MM.1S (cell line): ENCODE data around the gene NDFIP2.

Experiments used
- EZH2phosphoT487 ChIP-seq: fragments of 300-600 bp; sonication (generic); IDR thresholded peaks from 2 replicates; pipeline ENCODE4 v1.6.1; 2018; ENCODE audit warnings: antibody characterized with exemption, low read length
- TF ChIP-seq, protein P1 (sequence below): fragments of 300-600 bp; sonication (generic); IDR thresholded peaks from 2 replicates; pipeline ENCODE4 v1.5.1; 2016; ENCODE audit warnings: antibody characterized with exemption, low read length, mixed read lengths

DNA sequence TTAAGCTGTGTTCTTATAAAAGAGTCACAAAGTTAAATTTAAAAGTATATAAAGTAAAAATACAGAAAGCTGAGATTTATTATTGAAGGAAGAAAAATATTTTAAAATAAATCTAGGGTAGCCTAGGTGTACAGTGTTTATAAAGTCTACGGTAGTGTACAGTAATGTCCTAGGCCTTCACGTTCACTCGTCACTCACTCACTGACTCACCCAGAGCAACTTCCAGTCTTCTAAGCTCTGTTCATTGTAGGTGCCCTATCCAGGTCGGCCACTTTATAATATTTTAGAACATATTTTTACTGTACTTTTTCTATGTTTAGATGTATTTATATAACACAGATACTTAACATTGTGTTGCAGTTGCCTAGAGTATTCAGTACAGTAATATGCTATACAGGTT, 47.4 kb downstream of the NDFIP2 start:
- TF ChIP-seq, protein P1, sequence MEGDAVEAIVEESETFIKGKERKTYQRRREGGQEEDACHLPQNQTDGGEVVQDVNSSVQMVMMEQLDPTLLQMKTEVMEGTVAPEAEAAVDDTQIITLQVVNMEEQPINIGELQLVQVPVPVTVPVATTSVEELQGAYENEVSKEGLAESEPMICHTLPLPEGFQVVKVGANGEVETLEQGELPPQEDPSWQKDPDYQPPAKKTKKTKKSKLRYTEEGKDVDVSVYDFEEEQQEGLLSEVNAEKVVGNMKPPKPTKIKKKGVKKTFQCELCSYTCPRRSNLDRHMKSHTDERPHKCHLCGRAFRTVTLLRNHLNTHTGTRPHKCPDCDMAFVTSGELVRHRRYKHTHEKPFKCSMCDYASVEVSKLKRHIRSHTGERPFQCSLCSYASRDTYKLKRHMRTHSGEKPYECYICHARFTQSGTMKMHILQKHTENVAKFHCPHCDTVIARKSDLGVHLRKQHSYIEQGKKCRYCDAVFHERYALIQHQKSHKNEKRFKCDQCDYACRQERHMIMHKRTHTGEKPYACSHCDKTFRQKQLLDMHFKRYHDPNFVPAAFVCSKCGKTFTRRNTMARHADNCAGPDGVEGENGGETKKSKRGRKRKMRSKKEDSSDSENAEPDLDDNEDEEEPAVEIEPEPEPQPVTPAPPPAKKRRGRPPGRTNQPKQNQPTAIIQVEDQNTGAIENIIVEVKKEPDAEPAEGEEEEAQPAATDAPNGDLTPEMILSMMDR = no peak
- TF ChIP-seq EZH2phosphoT487 = no peak
